ENCODE measurements around the gene MEF2D.

Gene MEF2D

GRCh38 chr1:156470473-156470872 is 30.1 kb downstream of the MEF2D start (continued):
- TF ChIP-seq REST (tag by site-specific recombination; IDR thresholded peaks at IDR 0.05) (no peak), INSM2 (tag by site-specific recombination; IDR thresholded peaks at IDR 0.05) (no peak), KLF1 (tag by site-specific recombination; IDR thresholded peaks at IDR 0.05) (no peak)

GRCh38 chr1:156468693-156469345 is 31.8 kb downstream of the MEF2D start:
- Histone ChIP-seq H3K4me3 (ENCODE audit: low read depth, low read length) (no peak overlapping the region), H3K27ac (ENCODE audit: extremely low read depth, low read depth, low read length) (no peak overlapping the region), H3K36me3 (ENCODE audit: control insufficient read depth in 2 of 2, insufficient read depth in 1 of 2, low read length in 2 of 2) (peaks cover 9 to 75% of the 10 kb centered on the region in 2 experiments; a peak in 2 of 3 replicates), H3K4me1 (ENCODE audit: control insufficient read depth, insufficient read depth, low read length) (no peaks in the 10 kb centered on the region; the same call in 1 of the 2 replicates), H3K9me3 (ENCODE audit: control insufficient read depth, insufficient read depth, low read depth, low read length) (no peaks in the 10 kb centered on the region)
- TF ChIP-seq ZNF121 (tag by site-specific recombination; IDR thresholded peaks at IDR 0.05) (0 out of 2 replicates have a peak, but pooled peaks have one; percentile 51), PRDM10 (tag by site-specific recombination; IDR thresholded peaks at IDR 0.05) (no peak)
- ChIA-PET POLR2A (no interaction called here), CTCF (interaction anchor here (1.1 kb wide), 1 partner anchor 11 kb away, joined by 4 read pairs; no protein-coding TSS in a partner anchor)

- POLR2A ChIA-PET, result no interaction called here
- TF ChIP-seq ZNF449 (tag by site-specific recombination; IDR thresholded peaks at IDR 0.05), result no peak
- TF ChIP-seq ZSCAN30 (tag by site-specific recombination; IDR thresholded peaks at IDR 0.05), result no peak
- no peak for TF ChIP-seq ZNF48 (tag by site-specific recombination; IDR thresholded peaks at IDR 0.05)
- TF ChIP-seq PRDM1 (tag by site-specific recombination; IDR thresholded peaks at IDR 0.05), result no peak
- TF ChIP-seq OVOL3 (tag by site-specific recombination; IDR thresholded peaks at IDR 0.05), result no peak
- no peak for TF ChIP-seq ZNF302 (tag by site-specific recombination; IDR thresholded peaks at IDR 0.05; ENCODE audit: low read depth)
- TF ChIP-seq ZNF692 (tag by site-specific recombination; IDR thresholded peaks at IDR 0.05), result no peak
- TF ChIP-seq ZBTB7A (tag by site-specific recombination; IDR thresholded peaks at IDR 0.05; ENCODE audit: low read depth), result no peak
- Histone ChIP-seq H3K9me3 (ENCODE audit: control insufficient read depth, insufficient read depth, low read depth, low read length) (no peaks in the 10 kb centered on the region), H3K4me3 (ENCODE audit: low read depth, low read length) (no peak overlapping the region), H3K36me3 (ENCODE audit: control insufficient read depth in 2 of 2, insufficient read depth in 1 of 2, low read length in 2 of 2) (peaks cover 6 to 66% of the 10 kb centered on the region in 2 experiments; a peak in 2 of 3 replicates), H3K27ac (ENCODE audit: extremely low read depth, low read depth, low read length) (no peak overlapping the region), H3K4me1 (ENCODE audit: control insufficient read depth, insufficient read depth, low read length) (no peaks in the 10 kb centered on the region; the same call in 1 of the 2 replicates)
- CTCF ChIA-PET, result interaction anchor here (1.1 kb wide), 1 partner anchor 10 kb away, joined by 4 read pairs; no protein-coding TSS in a partner anchor
Measured at GRCh38 chr1:156467906-156468305, 32.7 kb downstream of the MEF2D start.
